Endothelial cell of umbilical vein (primary cell): ENCODE results near the gene ABCB9.

Experiments
- CTCF ChIP-seq, 2 donors: IDR thresholded peaks; 1 replicate in 1 of 2; 2 replicates in 1 of 2; pipeline ENCODE4 v1.5.1; 2011; ENCODE audit warnings: low read length in 2 of 2, mild to moderate bottlenecking in 2 of 2, moderate library complexity in 2 of 2, control low read depth in 1 of 2, inconsistent platforms in 1 of 2, low read depth in 1 of 2; ENCODE audit not compliant: insufficient read depth in 1 of 2; ENCODE audit errors: extremely low read depth in 1 of 2
- EZH2 ChIP-seq: IDR thresholded peaks from 2 replicates; pipeline ENCODE4 v1.6.1; 2012; ENCODE audit warnings: borderline replicate concordance, low read depth, mild to moderate bottlenecking, moderate library complexity, low read length, inconsistent platforms; ENCODE audit not compliant: severe bottlenecking
- FOS ChIP-seq: IDR thresholded peaks from 2 replicates; pipeline ENCODE4 v1.6.1; 2011; ENCODE audit warnings: mild to moderate bottlenecking, low read length, moderate library complexity, borderline replicate concordance; ENCODE audit not compliant: insufficient read depth
- GATA2 ChIP-seq: IDR thresholded peaks from 2 replicates; pipeline ENCODE4 v1.7.0; 2011; ENCODE audit warnings: low read depth, mild to moderate bottlenecking, moderate library complexity, mixed read lengths, low read length; ENCODE audit not compliant: insufficient read length, insufficient read depth
- MYC ChIP-seq: IDR thresholded peaks from one replicate; pipeline ENCODE4 v1.6.1; 2011; ENCODE audit warnings: mild to moderate bottlenecking, low read depth, low read length
- POLR2A ChIP-seq: IDR thresholded peaks from 2 replicates; pipeline ENCODE4 v1.6.1; 2012; ENCODE audit warnings: low read depth, mild to moderate bottlenecking, control low read depth, low read length
- POLR2AphosphoS5 ChIP-seq: IDR thresholded peaks from 2 replicates; pipeline ENCODE4 v1.6.1; 2012; ENCODE audit warnings: low read depth, mild to moderate bottlenecking, control low read depth, low read length, moderate library complexity; ENCODE audit not compliant: insufficient read depth

GRCh38 chr12:122887819-122888212, 78.4 kb downstream of the ABCB9 start:
- TF ChIP-seq CTCF (IDR thresholded peaks at IDR 0.05; ENCODE audit: extremely low read depth in 1 of 2, insufficient read depth in 1 of 2, low read depth in 1 of 2, low read length in 2 of 2), result no peak
- TF ChIP-seq POLR2A, result no peak
- no peak for TF ChIP-seq EZH2
- TF ChIP-seq POLR2AphosphoS5, result no peak
- no peak for TF ChIP-seq FOS
- no peak for TF ChIP-seq GATA2
- no peak for TF ChIP-seq MYC
